HCT116 (cell line): ENCODE data around the gene ADAM30.

Experiments used
- CBX3 ChIP-seq: IDR thresholded peaks from 2 replicates; pipeline ENCODE4 v1.6.1; 2012; ENCODE audit warnings: low read depth
- ELF1 ChIP-seq: IDR thresholded peaks from 2 replicates; pipeline ENCODE4 v1.6.1; 2012; ENCODE audit warnings: low read depth, borderline replicate concordance
- FOSL1 ChIP-seq: IDR thresholded peaks from 2 replicates; pipeline ENCODE4 v1.6.1; 2012; ENCODE audit warnings: low read depth
- JUND ChIP-seq: IDR thresholded peaks from 2 replicates; pipeline ENCODE4 v1.6.1; 2012
- SIN3A ChIP-seq: IDR thresholded peaks from 2 replicates; pipeline ENCODE4 v1.6.1; 2012; ENCODE audit warnings: low read depth
- TCF7L2 ChIP-seq: IDR thresholded peaks from 2 replicates; pipeline ENCODE4 v1.7.0; 2011; ENCODE audit warnings: borderline replicate concordance, inconsistent platforms; ENCODE audit not compliant: insufficient read depth, insufficient read length; ENCODE audit errors: extremely low read depth
- ZNF274 ChIP-seq: fragments of 200-500 bp; sonication (Bioruptor generic); IDR thresholded peaks from 2 replicates; pipeline ENCODE4 v1.6.1; 2014; ENCODE audit warnings: mild to moderate bottlenecking, low read depth, low read length, inconsistent platforms
- TF ChIP-seq, protein P1 (sequence below), 3 experiments: fragments of 200-600 bp in 1 of 3; sonication (generic) in 1 of 3; IDR thresholded peaks in 2 of 3; conservative IDR thresholded peaks in 1 of 3; 2 replicates each; pipeline ENCODE4 v1.5.1; 2012 to 2017; ENCODE audit warnings: low read depth in 2 of 3, low read length in 2 of 3, antibody characterized with exemption in 1 of 3, borderline replicate concordance in 1 of 3, control low read depth in 1 of 3, mild to moderate bottlenecking in 1 of 3, mixed read lengths in 1 of 3, mixed run types in 1 of 3, moderate library complexity in 1 of 3; ENCODE audit not compliant: insufficient read depth in 1 of 3
- TF ChIP-seq, protein P2 (sequence below): IDR thresholded peaks from 2 replicates; pipeline ENCODE4 v1.6.1; 2012

DNA sequence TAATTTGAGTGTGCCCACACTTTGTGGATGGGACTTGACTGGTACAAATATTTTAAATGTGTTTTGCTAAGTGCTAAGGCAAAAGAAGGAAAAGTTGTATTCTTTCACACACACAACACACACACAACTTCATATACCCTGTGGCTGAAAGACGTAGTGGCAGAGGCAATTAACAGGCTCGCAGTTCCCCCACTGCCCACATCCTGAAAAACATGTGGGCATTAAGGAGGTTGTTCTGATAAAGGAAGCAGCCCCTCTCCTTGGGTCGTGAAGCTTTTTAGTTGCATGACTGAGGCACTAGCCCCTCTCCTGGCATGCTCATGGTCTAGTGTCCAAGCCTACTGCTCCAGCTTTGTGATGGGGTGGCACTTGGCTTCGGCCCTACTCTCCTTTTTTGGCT is 14.3 kb upstream of the ADAM30 start:
- TF ChIP-seq ZNF274: no peak
- no peak for TF ChIP-seq JUND
- TF ChIP-seq, protein P1, sequence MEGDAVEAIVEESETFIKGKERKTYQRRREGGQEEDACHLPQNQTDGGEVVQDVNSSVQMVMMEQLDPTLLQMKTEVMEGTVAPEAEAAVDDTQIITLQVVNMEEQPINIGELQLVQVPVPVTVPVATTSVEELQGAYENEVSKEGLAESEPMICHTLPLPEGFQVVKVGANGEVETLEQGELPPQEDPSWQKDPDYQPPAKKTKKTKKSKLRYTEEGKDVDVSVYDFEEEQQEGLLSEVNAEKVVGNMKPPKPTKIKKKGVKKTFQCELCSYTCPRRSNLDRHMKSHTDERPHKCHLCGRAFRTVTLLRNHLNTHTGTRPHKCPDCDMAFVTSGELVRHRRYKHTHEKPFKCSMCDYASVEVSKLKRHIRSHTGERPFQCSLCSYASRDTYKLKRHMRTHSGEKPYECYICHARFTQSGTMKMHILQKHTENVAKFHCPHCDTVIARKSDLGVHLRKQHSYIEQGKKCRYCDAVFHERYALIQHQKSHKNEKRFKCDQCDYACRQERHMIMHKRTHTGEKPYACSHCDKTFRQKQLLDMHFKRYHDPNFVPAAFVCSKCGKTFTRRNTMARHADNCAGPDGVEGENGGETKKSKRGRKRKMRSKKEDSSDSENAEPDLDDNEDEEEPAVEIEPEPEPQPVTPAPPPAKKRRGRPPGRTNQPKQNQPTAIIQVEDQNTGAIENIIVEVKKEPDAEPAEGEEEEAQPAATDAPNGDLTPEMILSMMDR (IDR thresholded peaks at IDR 0.05 in 2 of 3, conservative IDR thresholded peaks at IDR 0.05 in 1 of 3; ENCODE audit: borderline replicate concordance in 1 of 3, insufficient read depth in 1 of 3, low read depth in 2 of 3, low read length in 2 of 3): no peak
- TF ChIP-seq FOSL1: no peak
- no peak for TF ChIP-seq ELF1
- TF ChIP-seq, protein P2, sequence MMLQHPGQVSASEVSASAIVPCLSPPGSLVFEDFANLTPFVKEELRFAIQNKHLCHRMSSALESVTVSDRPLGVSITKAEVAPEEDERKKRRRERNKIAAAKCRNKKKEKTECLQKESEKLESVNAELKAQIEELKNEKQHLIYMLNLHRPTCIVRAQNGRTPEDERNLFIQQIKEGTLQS: no peak
- TF ChIP-seq TCF7L2: no peak
- TF ChIP-seq SIN3A: no peak
- no peak for TF ChIP-seq CBX3
